Panc1 (cell line): Measurements from ENCODE around the gene DPM3. TPM values are rescaled to one million over a fixed set of nuclear protein-coding genes. Genes with fewer than 3 reads are reported as not detected.

Experiments used
- ATAC-seq: fragments of 200-7000 bp; cut with Tn5 transposase; 2 replicates; pipeline ENCODE4 v1.9.1; 2020; ENCODE audit warnings: mild to moderate bottlenecking, moderate library complexity
- BruUV-seq: library from RNA; stranded (reverse); fragments of 400-500 nt; replicated peaks from 2 replicates; lab custom pipeline; 2021; lab: Mats Ljungman, UMichigan
- CTCF ChIA-PET: fragments of 300-600 bp; sonication (Branson Sonifier 250); formaldehyde crosslinking; loops from one replicate; lab custom pipeline; 2022; ENCODE audit warnings: antibody characterized with exemption; lab: Charles Lee
- POLR2A ChIA-PET: fragments of 300-600 bp; sonication (Branson Sonifier 250); formaldehyde crosslinking; loops from one replicate; lab custom pipeline; 2022; ENCODE audit warnings: antibody characterized with exemption; lab: Charles Lee
- DNase-seq: peaks from one replicate; pipeline ENCODE4 v3.0.0-alpha.2; 2010; ENCODE audit warnings: low read depth, low spot score
- H3K27ac ChIP-seq: 2 replicates; pipeline ENCODE4 v1.5.1; 2011; ENCODE audit warnings: mild to moderate bottlenecking, low read length, inconsistent platforms
- H3K27me3 ChIP-seq: fragments of 200-500 bp; sonication (Bioruptor generic); 2 replicates; pipeline ENCODE4 v1.6.0; 2014; ENCODE audit warnings: low read length, inconsistent platforms; ENCODE audit not compliant: control insufficient read depth, insufficient read depth
- H3K36me3 ChIP-seq: fragments of 200-500 bp; sonication (Bioruptor generic); 2 replicates; pipeline ENCODE4 v1.5.1; 2014; ENCODE audit warnings: inconsistent platforms, mild to moderate bottlenecking, low read length, moderate library complexity; ENCODE audit not compliant: control insufficient read depth, insufficient read depth
- H3K4me1 ChIP-seq: 2 replicates; pipeline ENCODE4 v1.5.1; 2011; ENCODE audit warnings: inconsistent platforms, mild to moderate bottlenecking, low read length, moderate library complexity; ENCODE audit not compliant: control insufficient read depth, insufficient read depth
- H3K4me3 ChIP-seq, 2 experiments: 2 replicates each; pipeline ENCODE4 v1.5.1; 2011 to 2012; ENCODE audit warnings: low read depth in 2 of 2, low read length in 2 of 2, mild to moderate bottlenecking in 2 of 2, inconsistent platforms in 1 of 2, moderate library complexity in 1 of 2
- H3K9me3 ChIP-seq: fragments of 200-500 bp; sonication (Bioruptor generic); 2 replicates; pipeline ENCODE4 v1.5.1; 2014; ENCODE audit warnings: low read depth, mild to moderate bottlenecking, inconsistent platforms, low read length, moderate library complexity; ENCODE audit not compliant: control insufficient read depth, insufficient read depth
- POLR2AphosphoS5 ChIP-seq: IDR thresholded peaks from 2 replicates; pipeline ENCODE4 v1.6.1; 2012; ENCODE audit warnings: mild to moderate bottlenecking, low read depth, low read length, moderate library complexity
- SIN3A ChIP-seq: IDR thresholded peaks from 2 replicates; pipeline ENCODE4 v1.6.1; 2012; ENCODE audit warnings: low read depth, mild to moderate bottlenecking, low read length, moderate library complexity, borderline replicate concordance; ENCODE audit not compliant: insufficient read depth
- TCF7L2 ChIP-seq: IDR thresholded peaks from 2 replicates; pipeline ENCODE4 v1.6.1; 2011; ENCODE audit warnings: mild to moderate bottlenecking, low read depth, low read length, inconsistent platforms
- in situ Hi-C: cut with HindIII; loops from 2 replicates; pipeline ENCODE4 v1.10.0; 2016; ENCODE audit warnings: low sequenced_read_pairs, low pct_unique_long_range_greater_than_20kb
- intact Hi-C: fragments of 100-400 bp; cut with micrococcal nuclease; formaldehyde crosslinking; loops from one replicate; pipeline ENCODE4 v1.10.0; 2022; ENCODE audit not compliant: unreplicated experiment
- total RNA-seq: library from RNA; stranded (reverse); gene quantifications from one replicate; pipeline ENCODE4 v1.2.1, GENCODE V29; 2021; ENCODE audit not compliant: unreplicated experiment
- TF ChIP-seq, protein P1 (sequence below), 2 experiments: IDR thresholded peaks; 2 replicates each; pipeline ENCODE4 v1.6.1; 2011 to 2012; ENCODE audit warnings: low read depth in 2 of 2, control low read depth in 1 of 2, low read length in 1 of 2, mild to moderate bottlenecking in 1 of 2, moderate library complexity in 1 of 2; ENCODE audit not compliant: insufficient read depth in 1 of 2
- TF ChIP-seq, protein P2 (sequence below): fragments of 450-650 bp; IDR thresholded peaks from 2 replicates; pipeline ENCODE4 v1.5.1; 2017; ENCODE audit warnings: mild to moderate bottlenecking

The DPM3 gene
- total RNA-seq, 1 experiment from 2014 or later: 66.0 TPM

DNA sequence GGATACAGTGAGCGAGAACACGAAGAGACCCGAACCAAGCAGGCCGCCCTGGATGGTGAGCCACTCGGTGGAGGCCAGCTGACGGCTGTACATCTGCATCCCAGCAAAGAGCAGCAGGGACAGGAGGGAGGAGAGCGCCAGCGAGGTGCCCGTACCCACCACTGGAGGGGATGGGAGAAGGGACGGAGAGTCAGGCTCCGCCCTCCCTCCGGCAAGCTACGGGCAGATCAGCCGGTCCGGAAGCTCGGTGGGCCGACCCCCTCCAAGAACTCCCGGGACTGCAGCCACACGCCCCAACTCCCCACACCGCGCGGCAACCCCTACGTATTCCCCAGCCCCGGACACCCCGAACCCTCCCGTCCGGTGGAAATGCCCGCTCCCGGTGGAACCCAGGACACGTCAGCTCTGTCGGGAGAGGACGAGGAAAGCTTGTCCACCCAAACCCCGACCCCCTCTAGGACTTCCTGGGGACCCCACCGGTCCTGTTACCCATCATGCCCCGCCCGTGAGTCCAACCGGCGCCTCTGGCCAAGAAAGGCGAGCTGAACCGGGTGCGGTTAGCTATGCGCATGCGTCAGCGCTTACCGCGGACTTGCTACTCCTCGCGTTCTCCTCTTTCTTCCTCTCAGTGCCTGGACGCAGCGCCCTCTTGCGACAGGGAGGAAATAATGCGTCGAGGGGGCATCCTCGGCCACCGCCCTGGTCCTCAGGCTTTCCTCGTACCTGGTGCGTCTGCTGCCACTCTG, 32.6 kb upstream of the DPM3 start, which contains the start of gene KRTCAP2:
Gene KRTCAP2 (minus strand): TSS at position 573 of the 746 bp plus-strand sequence. CDS start 80 bp downstream, at position 493.
- ATAC-seq (peak; percentile 81), DNase-seq (peak; percentile 89)
- Histone ChIP-seq H3K27ac (peak within 1 kb of the TSS; percentile 92), H3K4me1 (peaks cover 24% of the 10 kb centered on the region), H3K36me3 (no peaks in the 10 kb centered on the region; the same call in 1 of the 2 replicates), H3K4me3 (peak within 1 kb of the TSS; percentile 88 to 89), H3K27me3 (no peaks in the 10 kb centered on the region), H3K9me3 (no peaks in the 10 kb centered on the region)
- BruUV-seq: no TSS peak
- intact Hi-C loops (no loop called here), in situ Hi-C loops (no loop called here)
- POLR2A ChIA-PET: interaction anchor here (0.5 to 2.5 kb wide), 6 partner anchors 21 to 1521 kb away, joined by 3 to 18 read pairs (median 4); no protein-coding TSS in a partner anchor
- TF ChIP-seq, protein P1, sequence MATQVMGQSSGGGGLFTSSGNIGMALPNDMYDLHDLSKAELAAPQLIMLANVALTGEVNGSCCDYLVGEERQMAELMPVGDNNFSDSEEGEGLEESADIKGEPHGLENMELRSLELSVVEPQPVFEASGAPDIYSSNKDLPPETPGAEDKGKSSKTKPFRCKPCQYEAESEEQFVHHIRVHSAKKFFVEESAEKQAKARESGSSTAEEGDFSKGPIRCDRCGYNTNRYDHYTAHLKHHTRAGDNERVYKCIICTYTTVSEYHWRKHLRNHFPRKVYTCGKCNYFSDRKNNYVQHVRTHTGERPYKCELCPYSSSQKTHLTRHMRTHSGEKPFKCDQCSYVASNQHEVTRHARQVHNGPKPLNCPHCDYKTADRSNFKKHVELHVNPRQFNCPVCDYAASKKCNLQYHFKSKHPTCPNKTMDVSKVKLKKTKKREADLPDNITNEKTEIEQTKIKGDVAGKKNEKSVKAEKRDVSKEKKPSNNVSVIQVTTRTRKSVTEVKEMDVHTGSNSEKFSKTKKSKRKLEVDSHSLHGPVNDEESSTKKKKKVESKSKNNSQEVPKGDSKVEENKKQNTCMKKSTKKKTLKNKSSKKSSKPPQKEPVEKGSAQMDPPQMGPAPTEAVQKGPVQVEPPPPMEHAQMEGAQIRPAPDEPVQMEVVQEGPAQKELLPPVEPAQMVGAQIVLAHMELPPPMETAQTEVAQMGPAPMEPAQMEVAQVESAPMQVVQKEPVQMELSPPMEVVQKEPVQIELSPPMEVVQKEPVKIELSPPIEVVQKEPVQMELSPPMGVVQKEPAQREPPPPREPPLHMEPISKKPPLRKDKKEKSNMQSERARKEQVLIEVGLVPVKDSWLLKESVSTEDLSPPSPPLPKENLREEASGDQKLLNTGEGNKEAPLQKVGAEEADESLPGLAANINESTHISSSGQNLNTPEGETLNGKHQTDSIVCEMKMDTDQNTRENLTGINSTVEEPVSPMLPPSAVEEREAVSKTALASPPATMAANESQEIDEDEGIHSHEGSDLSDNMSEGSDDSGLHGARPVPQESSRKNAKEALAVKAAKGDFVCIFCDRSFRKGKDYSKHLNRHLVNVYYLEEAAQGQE (IDR thresholded peaks at IDR 0.05; ENCODE audit: insufficient read depth in 1 of 2, low read depth in 2 of 2, low read length in 1 of 2): 0 out of 4 replicates have a peak, but pooled peaks of 1 of the 2 experiments have one; percentile 46
- TF ChIP-seq SIN3A (peak; percentile 13; the same call in 1 of the 2 replicates), TCF7L2 (peak; percentile 44; the same call in 1 of the 2 replicates), POLR2AphosphoS5 (peak; percentile 96)
- TF ChIP-seq, protein P2, sequence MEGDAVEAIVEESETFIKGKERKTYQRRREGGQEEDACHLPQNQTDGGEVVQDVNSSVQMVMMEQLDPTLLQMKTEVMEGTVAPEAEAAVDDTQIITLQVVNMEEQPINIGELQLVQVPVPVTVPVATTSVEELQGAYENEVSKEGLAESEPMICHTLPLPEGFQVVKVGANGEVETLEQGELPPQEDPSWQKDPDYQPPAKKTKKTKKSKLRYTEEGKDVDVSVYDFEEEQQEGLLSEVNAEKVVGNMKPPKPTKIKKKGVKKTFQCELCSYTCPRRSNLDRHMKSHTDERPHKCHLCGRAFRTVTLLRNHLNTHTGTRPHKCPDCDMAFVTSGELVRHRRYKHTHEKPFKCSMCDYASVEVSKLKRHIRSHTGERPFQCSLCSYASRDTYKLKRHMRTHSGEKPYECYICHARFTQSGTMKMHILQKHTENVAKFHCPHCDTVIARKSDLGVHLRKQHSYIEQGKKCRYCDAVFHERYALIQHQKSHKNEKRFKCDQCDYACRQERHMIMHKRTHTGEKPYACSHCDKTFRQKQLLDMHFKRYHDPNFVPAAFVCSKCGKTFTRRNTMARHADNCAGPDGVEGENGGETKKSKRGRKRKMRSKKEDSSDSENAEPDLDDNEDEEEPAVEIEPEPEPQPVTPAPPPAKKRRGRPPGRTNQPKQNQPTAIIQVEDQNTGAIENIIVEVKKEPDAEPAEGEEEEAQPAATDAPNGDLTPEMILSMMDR: peak; percentile 97
- CTCF ChIA-PET: interaction anchor here (0.5 to 1.9 kb wide), 13 partner anchors 8 to 88 kb away, joined by 3 to 15 read pairs (median 4); no protein-coding TSS in a partner anchor

DNA sequence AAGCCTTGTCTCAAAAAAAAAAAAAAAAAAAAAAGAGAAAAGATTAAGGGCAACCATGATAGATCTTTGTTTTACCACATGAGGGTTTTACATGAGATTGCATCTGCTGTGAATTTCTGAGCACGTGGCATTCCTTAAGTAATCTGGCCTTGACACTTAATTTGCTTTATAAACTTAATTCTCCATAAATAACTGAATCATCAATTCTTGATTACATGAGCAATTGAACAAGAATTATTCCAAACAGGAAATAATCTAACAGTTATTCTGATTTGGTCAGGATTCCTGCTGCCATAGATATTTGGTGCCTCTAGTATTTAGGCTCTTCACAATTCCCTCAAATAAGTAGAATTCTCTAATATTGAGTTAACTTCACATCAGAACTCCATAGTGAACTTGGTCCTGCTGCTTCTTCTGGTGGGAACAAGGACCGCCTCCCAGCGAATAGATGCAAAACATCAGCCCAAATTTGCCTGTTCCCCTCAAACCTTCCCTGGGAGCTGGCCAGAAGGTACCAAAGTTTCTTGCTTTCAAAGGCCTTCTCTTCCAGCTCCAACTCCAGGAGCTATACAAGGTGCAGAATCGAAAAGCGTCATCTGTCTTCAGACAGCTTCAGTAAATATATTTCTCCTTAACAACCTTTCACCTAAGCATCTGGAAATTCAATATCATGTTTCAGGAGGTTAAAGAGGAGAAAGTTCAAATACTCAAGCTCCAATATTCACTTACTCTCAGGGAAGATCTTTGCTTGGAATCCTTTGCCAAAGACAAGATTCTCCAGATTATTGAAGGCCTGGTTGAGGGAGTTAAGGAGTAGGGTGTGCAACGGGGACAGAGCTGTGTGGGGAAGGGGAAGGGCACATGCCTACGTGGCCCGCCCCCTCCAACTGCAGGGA, 31.8 kb upstream of the DPM3 start:
- Histone ChIP-seq H3K27me3 (no peaks in the 10 kb centered on the region), H3K4me3 (peak overlapping the region; percentile 88 to 89), H3K36me3 (no peaks in the 10 kb centered on the region; the same call in 1 of the 2 replicates), H3K4me1 (peaks cover 29% of the 10 kb centered on the region), H3K9me3 (no peaks in the 10 kb centered on the region), H3K27ac (peak overlapping the region; percentile 92)
- no TSS peak for BruUV-seq
- TF ChIP-seq TCF7L2 (no peak), POLR2AphosphoS5 (no peak), SIN3A (no peak)
- TF ChIP-seq, protein P1 (IDR thresholded peaks at IDR 0.05; ENCODE audit: insufficient read depth in 1 of 2, low read depth in 2 of 2, low read length in 1 of 2): no peak
- TF ChIP-seq, protein P2: no peak
- ChIA-PET CTCF (interaction anchor here (0.8 to 1.9 kb wide), 5 partner anchors 21 to 87 kb away, joined by 3 to 15 read pairs (median 5); no protein-coding TSS in a partner anchor), POLR2A (interaction anchor here (0.6 to 0.7 kb wide), 4 partner anchors 73 to 1520 kb away, joined by 3 to 4 read pairs (median 3); no protein-coding TSS in a partner anchor)
- peak; percentile 27; the same call in 1 of the 2 replicates for ATAC-seq
- in situ Hi-C loops: no loop called here
- DNase-seq: no peak
- intact Hi-C loops: no loop called here
